Measurements from ENCODE around the gene KCNQ5.

DNA sequence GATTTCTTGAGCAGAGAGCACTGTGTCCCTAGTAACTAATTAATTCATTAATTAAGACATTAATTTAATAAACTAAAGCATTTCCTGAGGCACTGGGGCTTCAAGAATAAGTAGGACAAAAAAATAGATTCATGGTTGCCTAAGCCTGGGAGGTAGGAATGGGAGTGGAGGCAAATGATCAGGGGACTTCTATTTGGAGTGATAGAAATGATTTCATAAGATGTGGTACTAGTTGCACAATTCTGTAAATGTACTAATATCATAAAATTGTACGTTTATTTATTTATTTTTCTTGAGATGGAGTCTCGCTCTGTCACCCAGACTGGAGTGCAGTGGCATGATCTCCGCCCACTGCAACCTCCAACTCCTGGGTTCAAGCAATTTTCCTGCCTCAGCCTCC lies 316.2 kb downstream of the KCNQ5 start:
- no peak for TF ChIP-seq EP300 (IDR thresholded peaks at IDR 0.05)
- no peak for TF ChIP-seq CTCF (IDR thresholded peaks at IDR 0.05)

Data from suprapubic skin (tissue), 3 donors.